Neural cell (in vitro differentiated cells): ENCODE results near the gene ADGRG1.

Experiments
- CTCF ChIP-seq: fragments of 450-650 bp; IDR thresholded peaks from 2 replicates; pipeline ENCODE4 v1.5.1; 2014; ENCODE audit warnings: antibody characterized with exemption, mild to moderate bottlenecking, moderate library complexity; ENCODE audit not compliant: poor library complexity, severe bottlenecking
- EP300 ChIP-seq: fragments of 450-650 bp; conservative IDR thresholded peaks from 2 replicates; pipeline ENCODE4 v1.6.1; 2014; ENCODE audit warnings: antibody characterized with exemption, mild to moderate bottlenecking, moderate library complexity; ENCODE audit not compliant: poor library complexity, severe bottlenecking
- EZH2 ChIP-seq: fragments of 200-600, 300-800 bp; shearing (Covaris generic), sonication (generic); IDR thresholded peaks from 2 replicates; pipeline ENCODE4 v1.6.1; 2014; ENCODE audit warnings: antibody characterized with exemption, low read length, borderline replicate concordance, mild to moderate bottlenecking; ENCODE audit not compliant: insufficient read depth, poor library complexity, severe bottlenecking
- TAF1 ChIP-seq: IDR thresholded peaks from 2 replicates; pipeline ENCODE4 v1.6.1; 2012; ENCODE audit warnings: low read depth

- TF ChIP-seq CTCF (no peak), EZH2 (no peak), TAF1 (no peak), EP300 (no peak)
Measured at GRCh38 chr16:57628008-57628781, at the start of gene ADGRG1.
